Ecto neural progenitor cell (in vitro differentiated cells): ENCODE data around the gene HES2.
"Not testable (repeated sequence)": the region's sequence is repeated elsewhere in the genome, so short reads cannot be mapped to it uniquely, and the experiment has no call there.

ENCODE experiments used
- DNase-seq: peaks from one replicate; pipeline ENCODE4 v3.0.0-alpha.2; 2018; ENCODE audit warnings: low spot score

The HES2 gene, protein sequence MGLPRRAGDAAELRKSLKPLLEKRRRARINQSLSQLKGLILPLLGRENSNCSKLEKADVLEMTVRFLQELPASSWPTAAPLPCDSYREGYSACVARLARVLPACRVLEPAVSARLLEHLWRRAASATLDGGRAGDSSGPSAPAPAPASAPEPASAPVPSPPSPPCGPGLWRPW

DNA sequence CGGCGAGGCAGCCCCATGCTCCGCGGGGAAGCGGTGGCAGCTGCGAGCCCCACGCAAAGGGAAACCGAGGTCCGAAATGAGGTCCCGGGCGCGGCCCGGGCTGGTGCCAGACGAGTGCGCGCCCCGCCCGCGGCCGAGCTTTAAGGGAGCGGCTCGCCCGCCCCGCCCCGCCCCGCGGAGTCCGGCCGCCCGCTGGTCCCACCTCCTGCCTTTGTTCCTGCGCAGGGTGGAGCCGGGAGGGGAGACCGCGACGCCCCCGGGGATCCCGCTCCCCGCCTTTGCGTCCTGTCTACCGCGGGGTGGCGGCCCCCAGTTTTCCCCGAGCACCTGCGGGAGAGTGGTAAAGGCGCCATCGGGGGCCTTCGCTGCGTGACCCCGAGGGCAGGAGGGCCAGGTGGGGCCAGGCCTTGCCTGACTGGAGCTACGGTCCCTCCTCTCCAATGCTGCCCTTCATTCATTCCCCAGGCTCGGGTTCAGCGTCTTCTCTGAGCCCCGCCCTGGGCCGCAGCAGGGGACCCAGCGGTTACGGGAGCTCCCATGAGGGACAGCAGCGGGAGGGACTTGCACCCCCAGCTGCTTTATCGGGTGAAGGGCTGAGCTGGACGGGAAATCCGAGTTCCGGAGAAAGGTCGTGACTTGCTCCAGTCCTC lies at the start of gene HES2:
Gene HES2 (minus strand): TSS at position 116 of the 650 bp plus-strand sequence. CDS start 99 bp downstream, at position 17.
- DNase-seq = peak; percentile 71

- DNase-seq = no peak
Observed at GRCh38 chr1:6468729-6469461, 49.2 kb upstream of the HES2 start.

DNA sequence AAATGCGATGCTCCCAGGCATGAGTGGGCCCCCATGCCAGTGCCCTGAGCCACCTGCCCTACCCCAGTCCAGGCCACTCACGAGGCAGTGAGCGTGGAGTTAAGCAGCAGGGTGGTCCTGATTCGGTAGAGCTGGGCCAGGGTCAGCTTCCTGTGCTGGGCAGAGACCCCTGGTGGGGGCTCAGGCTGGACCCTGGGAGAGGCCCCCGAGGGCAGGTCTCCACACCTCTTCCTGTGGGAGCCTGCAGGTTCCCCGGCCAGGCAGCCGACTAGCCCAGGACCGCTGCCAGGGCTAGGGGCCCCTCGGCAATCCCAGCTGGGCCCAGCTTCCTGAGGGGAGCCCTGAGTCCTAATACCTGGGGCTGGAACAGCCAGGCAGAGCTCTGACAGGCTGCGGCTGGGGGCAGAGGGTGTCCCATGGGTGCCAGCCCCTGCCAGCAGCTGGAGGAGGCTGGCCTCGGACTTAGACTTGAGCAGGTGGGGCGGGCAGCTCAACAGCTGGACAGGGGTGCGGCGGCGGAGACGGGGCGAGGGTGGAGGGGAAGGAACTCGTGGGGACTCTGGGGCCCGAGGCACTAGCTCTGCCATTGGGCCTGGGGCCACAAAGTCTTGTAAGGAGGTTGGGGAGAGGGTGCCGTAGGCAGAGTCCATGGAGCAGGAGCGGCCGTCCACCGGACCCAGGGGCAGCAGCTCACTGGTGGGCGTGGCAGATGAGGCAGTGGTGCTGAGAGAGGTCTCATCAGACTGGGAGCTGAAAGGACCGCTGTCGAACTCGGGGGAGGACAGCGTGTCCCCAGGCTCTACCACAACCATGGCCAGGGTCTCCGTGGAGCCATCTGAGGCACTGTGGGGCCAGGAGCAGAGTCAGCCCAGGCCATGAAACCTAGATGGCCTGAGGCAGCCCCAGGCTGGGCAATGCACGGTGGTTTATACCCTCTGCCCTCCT lies 48.3 kb upstream of the HES2 start:
- DNase-seq = no peak

GRCh38 chr1:6467224-6467623 lies 47.5 kb upstream of the HES2 start:
- DNase-seq = no peak

DNA sequence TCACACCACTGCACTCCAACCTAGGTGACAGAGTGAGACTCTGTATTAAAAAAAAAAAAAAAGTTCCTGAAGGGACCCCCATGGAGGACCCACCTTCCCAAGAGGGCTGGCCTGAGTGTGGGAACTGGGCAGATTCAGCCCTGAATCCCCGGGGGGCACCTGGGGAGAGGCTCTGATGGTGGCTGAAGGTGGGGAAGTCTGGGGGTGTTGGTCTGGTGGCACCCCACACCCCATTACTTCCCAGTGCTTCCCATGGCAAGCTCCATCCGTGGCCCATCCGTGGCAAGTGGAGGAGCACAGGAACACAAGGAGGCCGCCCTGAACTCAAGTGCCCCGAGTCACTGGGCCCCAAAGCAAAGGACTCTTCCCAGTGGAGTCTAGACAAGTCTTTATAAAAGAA lies 47.0 kb upstream of the HES2 start:
- DNase-seq = no peak

GRCh38 chr1:6466023-6466422 lies 46.3 kb upstream of the HES2 start, which contains the start of gene TNFRSF25:
TNFRSF25 (minus strand) TSS chr1:6466173; CDS start chr1:6466107, 66 bp downstream.
- DNase-seq = no peak

- no peak for DNase-seq
Observed at GRCh38 chr1:6465461-6466005, 45.8 kb upstream of the HES2 start.

GRCh38 chr1:6464915-6465314 lies 45.2 kb upstream of the HES2 start:
- no peak for DNase-seq

GRCh38 chr1:6464514-6464836 lies 44.8 kb upstream of the HES2 start:
- DNase-seq = no peak

DNA sequence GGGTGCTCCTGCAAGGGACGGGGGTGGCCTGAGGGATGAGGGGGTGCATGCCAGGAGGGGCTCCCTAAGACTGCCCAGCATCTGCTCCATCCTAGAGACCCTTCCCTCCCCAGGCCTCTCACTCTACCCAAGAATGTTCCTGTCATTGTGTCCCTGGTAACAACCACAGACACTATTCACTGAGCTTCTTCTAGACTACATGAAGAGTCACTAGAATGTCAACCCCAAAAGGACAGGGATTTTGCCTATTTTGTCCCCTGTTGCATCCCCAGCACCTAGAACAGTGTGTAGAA lies 43.3 kb upstream of the HES2 start:
- DNase-seq = no peak

GRCh38 chr1:6462412-6463119 lies 42.8 kb upstream of the HES2 start:
- DNase-seq = no peak

GRCh38 chr1:6461538-6462411 lies 42.1 kb upstream of the HES2 start:
- DNase-seq = no peak

DNA sequence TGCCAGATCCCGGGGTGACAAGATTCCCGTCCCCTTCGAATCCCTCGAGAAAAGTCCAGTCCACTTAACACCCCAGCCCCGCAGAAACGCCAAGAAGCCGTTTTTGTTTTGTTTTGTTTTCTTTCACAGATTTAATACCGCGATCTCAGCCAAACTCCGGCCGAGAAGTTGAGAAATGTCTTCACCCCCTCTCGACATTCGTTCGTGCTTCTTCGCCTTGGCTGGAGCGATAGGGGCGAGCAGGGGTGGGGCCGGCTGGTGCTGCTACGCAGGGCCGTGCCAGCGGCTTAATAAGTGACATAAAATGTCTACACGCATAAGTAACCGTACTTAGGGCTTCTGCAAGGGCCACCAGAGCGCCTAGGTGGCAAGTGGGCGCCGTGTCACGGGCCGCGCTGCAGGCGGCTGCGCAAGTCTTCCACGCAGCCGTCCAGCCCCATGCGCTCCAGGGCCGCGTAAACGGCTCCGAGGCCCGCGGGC lies 41.4 kb upstream of the HES2 start:
- no peak for DNase-seq

DNA sequence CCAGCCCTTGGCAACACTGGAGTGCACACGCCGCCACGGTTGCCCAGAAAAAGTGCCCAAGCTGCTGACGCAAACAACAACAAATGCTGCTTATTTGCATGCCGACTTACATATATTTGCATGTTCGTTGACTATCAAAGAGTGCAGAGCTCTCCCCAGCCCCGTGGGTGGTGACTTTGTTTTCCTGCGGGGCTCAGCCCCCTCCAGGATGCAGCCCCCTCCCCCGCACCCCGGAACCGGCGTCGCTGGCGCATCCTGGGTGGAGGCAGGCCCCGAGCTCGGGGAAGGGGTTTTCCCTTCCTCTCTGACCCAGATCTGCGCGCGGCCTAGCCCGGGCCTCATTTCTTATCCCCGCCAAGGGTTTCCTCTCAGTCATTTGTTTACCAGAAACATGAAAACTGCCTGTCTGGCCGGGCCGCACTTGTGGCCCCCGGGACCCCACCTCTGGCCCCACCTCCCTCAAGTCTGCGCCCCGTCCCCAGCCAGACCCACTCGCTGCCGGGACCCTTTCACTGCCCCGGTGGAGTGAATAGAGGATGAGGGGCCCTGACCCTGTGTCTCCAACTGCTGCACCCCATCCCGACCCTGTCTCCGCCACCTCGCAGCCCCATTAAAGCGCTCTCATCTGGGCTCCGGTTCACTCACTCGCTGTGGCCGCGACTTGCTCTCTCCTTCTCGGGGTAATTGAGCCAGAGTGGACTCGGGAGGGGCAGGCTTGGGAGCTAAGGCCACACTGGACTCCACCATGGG lies 40.8 kb upstream of the HES2 start:
- no peak for DNase-seq

- DNase-seq = no peak
Observed at GRCh38 chr1:6459850-6460265, 40.1 kb upstream of the HES2 start.

DNA sequence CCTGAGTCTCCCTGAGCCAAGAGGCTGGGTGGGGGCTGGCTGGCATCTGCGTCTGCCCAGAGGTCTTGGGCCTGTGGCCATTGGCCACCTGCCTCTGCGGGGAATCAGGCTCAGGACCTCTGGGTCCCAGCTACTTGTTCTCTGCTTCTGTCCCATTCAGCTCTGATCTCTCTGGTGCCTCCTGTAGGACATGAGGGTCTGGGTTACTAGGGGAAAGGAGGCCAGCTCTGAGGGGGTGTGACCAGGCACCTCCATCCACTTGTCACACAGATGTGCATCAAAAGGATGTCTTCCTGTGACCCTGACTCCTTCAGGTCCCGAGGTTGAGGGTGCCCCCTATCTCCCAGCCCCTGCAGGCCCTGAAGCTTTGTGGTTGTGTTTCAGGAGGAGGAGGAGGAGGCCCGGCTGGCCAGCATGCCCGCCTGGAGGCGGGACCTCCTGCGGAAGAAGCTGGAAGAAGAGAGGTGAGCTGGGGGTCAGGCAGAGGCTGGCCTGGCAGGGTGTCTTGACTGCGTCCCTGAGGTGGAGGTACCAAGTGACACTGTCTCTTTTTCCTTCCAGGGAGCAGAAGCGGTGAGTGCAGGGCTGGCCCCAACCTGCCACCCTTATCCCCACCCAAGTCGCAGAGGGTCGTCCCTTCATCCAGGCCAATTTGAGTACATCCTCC lies 37.2 kb upstream of the HES2 start:
- DNase-seq = no peak

DNA sequence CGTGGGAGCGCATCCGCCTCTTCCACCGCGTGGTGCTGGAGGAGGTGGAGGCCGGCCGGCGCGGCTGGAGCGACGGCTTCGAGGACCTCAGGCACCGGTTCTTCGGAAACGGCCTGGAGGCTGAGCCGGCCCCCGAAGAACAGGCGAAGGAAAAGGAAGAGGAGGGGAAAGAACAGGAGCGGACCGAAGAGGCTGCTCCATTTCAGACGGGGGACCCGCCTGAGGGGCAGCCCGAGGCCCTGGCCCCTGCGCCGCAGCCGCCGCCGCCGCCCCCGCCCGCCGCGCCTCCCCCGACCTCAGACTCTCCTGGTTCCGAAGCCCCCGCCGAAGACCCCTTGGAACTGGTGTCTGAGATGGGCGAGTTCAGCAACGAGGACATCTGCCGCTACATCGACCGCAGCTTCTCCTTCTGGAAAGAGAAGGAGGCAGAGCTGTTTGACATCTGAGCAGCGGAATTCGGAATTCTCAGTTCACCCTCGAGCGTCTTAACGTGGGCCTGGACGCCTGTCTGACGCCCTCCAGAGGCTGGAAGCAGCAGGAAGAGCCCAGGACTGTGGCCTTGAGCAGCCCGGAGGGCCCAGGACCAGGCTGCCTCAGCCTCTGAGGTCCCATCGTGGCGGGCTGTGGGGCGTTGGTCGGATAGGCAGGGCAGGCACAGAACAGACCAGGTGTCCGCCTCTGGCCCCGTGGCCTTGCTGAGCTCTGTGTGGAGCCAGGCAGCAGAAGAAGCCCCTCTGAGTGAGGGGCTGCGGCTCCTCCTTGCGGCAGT lies 36.2 kb upstream of the HES2 start:
- DNase-seq = not testable (repeated sequence)
